HEK293 (cell line): ENCODE results near the gene ARRDC2.

Experiments used
- CTCF ChIA-PET: fragments of 350-600 bp; formaldehyde crosslinking; extraction: SDS; loops from one replicate; lab custom pipeline; 2021; ENCODE audit warnings: antibody characterized with exemption; lab: Yijun Ruan, JAX
- POLR2A ChIA-PET: fragments of 300-600 bp; formaldehyde crosslinking; extraction: SDS; loops from one replicate; lab custom pipeline; 2020; ENCODE audit warnings: antibody characterized with exemption, inconsistent platforms; lab: Yijun Ruan, JAX
- H3K27ac ChIP-seq: fragments of 200-500 bp; sonication (Bioruptor generic); 2 replicates; pipeline ENCODE4 v1.5.1; 2014; ENCODE audit warnings: low read depth, low read length, control low read depth, inconsistent platforms; ENCODE audit errors: extremely low read depth
- H3K36me3 ChIP-seq, 2 experiments: fragments of 200-500 bp in 1 of 2; sonication (Bioruptor generic) in 1 of 2; 1 replicate in 1 of 2; 2 replicates in 1 of 2; pipeline ENCODE4 v1.5.1; 2014 to 2017; ENCODE audit warnings: inconsistent platforms in 2 of 2, low read length in 2 of 2; ENCODE audit not compliant: control insufficient read depth in 2 of 2, insufficient read depth in 1 of 2
- H3K4me1 ChIP-seq: fragments of 200-500 bp; sonication (Bioruptor generic); 2 replicates; pipeline ENCODE4 v1.5.1; 2014; ENCODE audit warnings: mild to moderate bottlenecking, low read length, inconsistent platforms; ENCODE audit not compliant: control insufficient read depth, insufficient read depth
- H3K4me3 ChIP-seq: 2 replicates; pipeline ENCODE4 v1.5.1; 2011; ENCODE audit warnings: low read depth, mild to moderate bottlenecking, control low read depth, low read length, moderate library complexity
- H3K9me3 ChIP-seq: fragments of 200-500 bp; sonication (Bioruptor generic); 2 replicates; pipeline ENCODE4 v1.5.1; 2014; ENCODE audit warnings: low read depth, low read length, inconsistent platforms; ENCODE audit not compliant: control insufficient read depth, insufficient read depth
- KLF8 ChIP-seq: fragments of 450-650 bp; formaldehyde crosslinking; IDR thresholded peaks from 2 replicates; pipeline ENCODE4 v1.5.1; 2016; ENCODE audit warnings: missing biosample characterization, missing genetic modification characterization
- PATZ1 ChIP-seq: fragments of 450-650 bp; formaldehyde crosslinking; IDR thresholded peaks from 2 replicates; pipeline ENCODE4 v1.5.1; 2016; ENCODE audit warnings: missing biosample characterization, missing genetic modification characterization
- PRDM1 ChIP-seq: fragments of 450-650 bp; formaldehyde crosslinking; IDR thresholded peaks from 2 replicates; pipeline ENCODE4; 2016; ENCODE audit warnings: missing biosample characterization, missing genetic modification characterization
- ZBTB17 ChIP-seq: fragments of 450-650 bp; formaldehyde crosslinking; IDR thresholded peaks from 2 replicates; pipeline ENCODE4 v1.5.1; 2016; ENCODE audit warnings: missing biosample characterization, missing genetic modification characterization
- ZBTB26 ChIP-seq: fragments of 450-650 bp; formaldehyde crosslinking; optimal IDR thresholded peaks from 2 replicates; pipeline ENCODE3; 2016; ENCODE audit warnings: missing biosample characterization, mild to moderate bottlenecking, missing genetic modification characterization
- ZBTB8A ChIP-seq: fragments of 450-650 bp; formaldehyde crosslinking; IDR thresholded peaks from 2 replicates; pipeline ENCODE4 v1.5.1; 2016; ENCODE audit warnings: missing biosample characterization, missing genetic modification characterization
- ZEB2 ChIP-seq: fragments of 450-650 bp; formaldehyde crosslinking; IDR thresholded peaks from 2 replicates; pipeline ENCODE4 v1.5.1; 2016; ENCODE audit warnings: missing biosample characterization, missing genetic modification characterization
- ZFHX2 ChIP-seq: fragments of 450-650 bp; formaldehyde crosslinking; conservative IDR thresholded peaks from 2 replicates; pipeline ENCODE4 v1.5.1; 2016; ENCODE audit warnings: missing biosample characterization, missing genetic modification characterization
- ZIC2 ChIP-seq: fragments of 450-650 bp; formaldehyde crosslinking; IDR thresholded peaks from 2 replicates; pipeline ENCODE4 v1.5.1; 2016; ENCODE audit warnings: missing biosample characterization, missing genetic modification characterization
- ZNF121 ChIP-seq: fragments of 450-650 bp; formaldehyde crosslinking; IDR thresholded peaks from 2 replicates; pipeline ENCODE4 v1.5.1; 2016; ENCODE audit warnings: missing biosample characterization, missing genetic modification characterization
- ZNF280C ChIP-seq: fragments of 450-650 bp; formaldehyde crosslinking; IDR thresholded peaks from 2 replicates; pipeline ENCODE4 v1.5.1; 2016; ENCODE audit warnings: missing biosample characterization, missing genetic modification characterization
- ZNF302 ChIP-seq: fragments of 450-650 bp; formaldehyde crosslinking; IDR thresholded peaks from 2 replicates; pipeline ENCODE4 v1.5.1; 2016; ENCODE audit warnings: missing biosample characterization, missing genetic modification characterization, low read depth
- ZNF366 ChIP-seq: fragments of 450-650 bp; formaldehyde crosslinking; conservative IDR thresholded peaks from 2 replicates; pipeline ENCODE4 v1.5.1; 2016; ENCODE audit warnings: missing biosample characterization, missing genetic modification characterization
- ZNF398 ChIP-seq: fragments of 450-650 bp; formaldehyde crosslinking; IDR thresholded peaks from 2 replicates; pipeline ENCODE4 v1.5.1; 2017; ENCODE audit warnings: missing biosample characterization, missing genetic modification characterization
- ZNF449 ChIP-seq: fragments of 450-650 bp; formaldehyde crosslinking; IDR thresholded peaks from 2 replicates; pipeline ENCODE4 v1.5.1; 2017; ENCODE audit warnings: missing biosample characterization, mild to moderate bottlenecking, missing genetic modification characterization, moderate library complexity
- ZNF548 ChIP-seq: fragments of 450-650 bp; formaldehyde crosslinking; IDR thresholded peaks from 2 replicates; pipeline ENCODE4 v1.5.1; 2016; ENCODE audit warnings: missing biosample characterization, missing genetic modification characterization
- ZNF585B ChIP-seq: fragments of 450-650 bp; formaldehyde crosslinking; IDR thresholded peaks from 2 replicates; pipeline ENCODE4 v1.5.1; 2016; ENCODE audit warnings: missing biosample characterization, missing genetic modification characterization
- ZNF596 ChIP-seq: fragments of 450-650 bp; IDR thresholded peaks from 2 replicates; pipeline ENCODE4 v1.5.0; 2018; ENCODE audit warnings: missing biosample characterization, mild to moderate bottlenecking, missing genetic modification characterization, moderate library complexity
- ZNF621 ChIP-seq: fragments of 450-650 bp; formaldehyde crosslinking; IDR thresholded peaks from 2 replicates; pipeline ENCODE4 v1.5.1; 2017; ENCODE audit warnings: missing biosample characterization, missing genetic modification characterization
- ZNF623 ChIP-seq: fragments of 450-650 bp; formaldehyde crosslinking; IDR thresholded peaks from 2 replicates; pipeline ENCODE4 v1.5.1; 2016; ENCODE audit warnings: missing biosample characterization, missing genetic modification characterization
- ZNF629 ChIP-seq: fragments of 450-650 bp; formaldehyde crosslinking; IDR thresholded peaks from 2 replicates; pipeline ENCODE4 v1.5.1; 2017; ENCODE audit warnings: missing biosample characterization, missing genetic modification characterization
- ZNF707 ChIP-seq: fragments of 450-650 bp; formaldehyde crosslinking; IDR thresholded peaks from 2 replicates; pipeline ENCODE4 v1.5.1; 2016; ENCODE audit warnings: missing biosample characterization, missing genetic modification characterization
- ZNF843 ChIP-seq: fragments of 450-650 bp; formaldehyde crosslinking; IDR thresholded peaks from 2 replicates; pipeline ENCODE4 v1.5.1; 2016; ENCODE audit warnings: missing biosample characterization, missing genetic modification characterization
- ZSCAN30 ChIP-seq: fragments of 450-650 bp; IDR thresholded peaks from 2 replicates; pipeline ENCODE4 v1.5.1; 2018; ENCODE audit warnings: missing biosample characterization, mild to moderate bottlenecking, missing genetic modification characterization, moderate library complexity
- ZXDB ChIP-seq: fragments of 450-650 bp; formaldehyde crosslinking; IDR thresholded peaks from 2 replicates; pipeline ENCODE4 v1.5.1; 2016; ENCODE audit warnings: missing biosample characterization, missing genetic modification characterization

Gene ARRDC2

GRCh38 chr19:18000480-18000914 lies 7.5 kb upstream of the ARRDC2 start:
- POLR2A ChIA-PET: interaction anchor here (0.6 to 1.0 kb wide), 3 partner anchors 22 to 224 kb away, joined by 3 to 4 read pairs (median 3); partner anchors contain the start of gene CCDC124
- H3K4me3 ChIP-seq: peak overlapping the region; percentile 47; the same call in 1 of the 2 replicates
- H3K36me3 ChIP-seq: no peaks in the 10 kb centered on the region
- no peak overlapping the region for H3K27ac ChIP-seq
- H3K9me3 ChIP-seq: no peaks in the 10 kb centered on the region
- TF ChIP-seq ZFHX2 (tag by site-specific recombination) (peak; percentile 56), ZNF621 (tag by site-specific recombination) (no peak), ZNF366 (tag by site-specific recombination) (peak; percentile 96), ZEB2 (tag by site-specific recombination) (peak; percentile 28; the same call in 1 of the 2 replicates), ZNF596 (peak; percentile 33; the same call in 1 of the 2 replicates), ZNF585B (tag by site-specific recombination) (no peak), ZNF707 (tag by site-specific recombination) (no peak), ZBTB17 (tag by site-specific recombination) (peak; percentile 57; the same call in 1 of the 2 replicates), PRDM1 (tag by site-specific recombination) (peak; percentile 69; the same call in 1 of the 2 replicates), ZNF121 (tag by site-specific recombination) (peak; percentile 73), ZNF302 (tag by site-specific recombination) (no peak)
- CTCF ChIA-PET: interaction anchor here (0.6 to 8.1 kb wide), 3 partner anchors 55 to 141 kb away, joined by 3 to 233 read pairs (median 92); partner anchors contain the start of genes CCDC124 and RPL18A
- H3K4me1 ChIP-seq: no peaks in the 10 kb centered on the region

- H3K4me3 ChIP-seq: peak overlapping the region; percentile 47
- no peaks in the 10 kb centered on the region for H3K4me1 ChIP-seq
- H3K36me3 ChIP-seq: no peaks in the 10 kb centered on the region
- H3K9me3 ChIP-seq: no peaks in the 10 kb centered on the region
- no peak overlapping the region; the same call in 1 of the 2 replicates for H3K27ac ChIP-seq
- POLR2A ChIA-PET: interaction anchor here (0.7 to 1.3 kb wide), 3 partner anchors 53 to 223 kb away, joined by 3 to 5 read pairs (median 3); partner anchors contain the start of gene CCDC124
- CTCF ChIA-PET: interaction anchor here (0.6 to 8.1 kb wide), 3 partner anchors 55 to 132 kb away, joined by 3 to 92 read pairs (median 4); no protein-coding TSS in a partner anchor
- peak; percentile 83 for TF ChIP-seq ZIC2 (tag by site-specific recombination)
- peak; percentile 75 for TF ChIP-seq ZXDB
- peak; percentile 59 for TF ChIP-seq ZNF629 (tag by site-specific recombination)
- no peak for TF ChIP-seq ZNF843 (tag by site-specific recombination)
- peak; percentile 93 for TF ChIP-seq ZBTB26 (tag by site-specific recombination)
- peak; percentile 49 for TF ChIP-seq ZBTB8A (tag by site-specific recombination)
- TF ChIP-seq ZNF280C (tag by site-specific recombination): no peak
- TF ChIP-seq PATZ1 (tag by site-specific recombination): peak; percentile 82
- TF ChIP-seq ZNF623 (tag by site-specific recombination): no peak
- TF ChIP-seq KLF8 (tag by site-specific recombination): peak; percentile 69; the same call in 1 of the 2 replicates
- TF ChIP-seq ZNF548 (tag by site-specific recombination): no peak
- peak; percentile 65 for TF ChIP-seq ZNF398 (tag by site-specific recombination)
- TF ChIP-seq ZSCAN30 (tag by site-specific recombination): peak; percentile 68
- TF ChIP-seq ZNF449: 0 out of 2 replicates have a peak, but pooled peaks have one; percentile 25
Measured at GRCh38 chr19:18000915-18001776, 6.8 kb upstream of the ARRDC2 start.
